ENCODE data around the gene PIGT.

PIGT gene

GRCh38 chr20:45402946-45403345, 13.0 kb upstream of the PIGT start:
- DNase-seq (ENCODE audit: low spot score) = no peak
- no peak for TF ChIP-seq CTCF (IDR thresholded peaks at IDR 0.05; ENCODE audit: extremely low read depth, missing control alignments)

- TF ChIP-seq CTCF (IDR thresholded peaks at IDR 0.05; ENCODE audit: extremely low read depth, missing control alignments) = no peak
- DNase-seq (ENCODE audit: low spot score) = no peak
Measured at GRCh38 chr20:45404438-45404837, 11.5 kb upstream of the PIGT start.

GRCh38 chr20:45405571-45406259, 10.2 kb upstream of the PIGT start:
- no peak for TF ChIP-seq CTCF (IDR thresholded peaks at IDR 0.05; ENCODE audit: extremely low read depth, missing control alignments)
- peak; percentile 36 for DNase-seq (ENCODE audit: low spot score)

- DNase-seq (ENCODE audit: low spot score) = peak; percentile 53
- TF ChIP-seq CTCF (IDR thresholded peaks at IDR 0.05; ENCODE audit: extremely low read depth, missing control alignments) = no peak
Measured at GRCh38 chr20:45406260-45407066, 9.5 kb upstream of the PIGT start.

GRCh38 chr20:45407067-45407745, 8.7 kb upstream of the PIGT start:
- no peak for DNase-seq (ENCODE audit: low spot score)
- no peak for TF ChIP-seq CTCF (IDR thresholded peaks at IDR 0.05; ENCODE audit: extremely low read depth, missing control alignments)

- peak; percentile 33 for DNase-seq (ENCODE audit: low spot score)
Measured at GRCh38 chr20:45407783-45408645, 7.9 kb upstream of the PIGT start, which contains the start of gene DBNDD2. DBNDD2 (plus strand) TSS chr20:45408289; CDS start chr20:45408468, 179 bp downstream.

More at GRCh38 chr20:45407783-45408645, 7.9 kb upstream of the PIGT start, which contains the start of gene DBNDD2:
- TF ChIP-seq CTCF (IDR thresholded peaks at IDR 0.05; ENCODE audit: extremely low read depth, missing control alignments) = no peak

Measured in GM20000 (cell line).